GM21526 (cell line): Measurements from ENCODE around the gene HS3ST4.

Source experiments
- ATAC-seq: cut with Tn5 transposase; IDR thresholded peaks from one replicate; pipeline ENCODE4 v1.9.1; 2021; ENCODE audit warnings: moderate library complexity; ENCODE audit not compliant: unreplicated experiment, low FRiP score

HS3ST4 gene

GRCh38 chr16:26155221-26155620, 463.5 kb downstream of the HS3ST4 start:
- no peak for ATAC-seq

DNA sequence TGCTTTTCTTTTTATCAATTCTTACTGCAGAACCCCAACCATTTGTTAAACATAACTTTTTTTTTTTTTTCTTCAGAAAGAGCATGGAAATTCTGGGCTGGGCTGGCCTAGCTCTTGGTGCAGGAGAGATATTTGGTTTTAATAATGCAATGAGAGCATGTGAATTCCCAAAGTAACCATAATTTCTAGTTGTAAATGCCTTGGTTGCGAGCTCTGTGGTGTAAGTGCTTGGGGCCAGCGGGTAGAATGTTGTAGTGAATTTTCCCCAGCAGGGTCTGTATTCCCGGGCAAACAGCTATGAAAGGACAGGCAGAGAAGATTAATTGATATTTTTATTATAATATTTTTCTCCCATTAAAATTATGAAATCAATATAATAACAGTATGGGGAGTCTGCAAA, 465.6 kb downstream of the HS3ST4 start:
- no peak for ATAC-seq

GRCh38 chr16:26158142-26158759, 466.5 kb downstream of the HS3ST4 start:
- no peak for ATAC-seq

DNA sequence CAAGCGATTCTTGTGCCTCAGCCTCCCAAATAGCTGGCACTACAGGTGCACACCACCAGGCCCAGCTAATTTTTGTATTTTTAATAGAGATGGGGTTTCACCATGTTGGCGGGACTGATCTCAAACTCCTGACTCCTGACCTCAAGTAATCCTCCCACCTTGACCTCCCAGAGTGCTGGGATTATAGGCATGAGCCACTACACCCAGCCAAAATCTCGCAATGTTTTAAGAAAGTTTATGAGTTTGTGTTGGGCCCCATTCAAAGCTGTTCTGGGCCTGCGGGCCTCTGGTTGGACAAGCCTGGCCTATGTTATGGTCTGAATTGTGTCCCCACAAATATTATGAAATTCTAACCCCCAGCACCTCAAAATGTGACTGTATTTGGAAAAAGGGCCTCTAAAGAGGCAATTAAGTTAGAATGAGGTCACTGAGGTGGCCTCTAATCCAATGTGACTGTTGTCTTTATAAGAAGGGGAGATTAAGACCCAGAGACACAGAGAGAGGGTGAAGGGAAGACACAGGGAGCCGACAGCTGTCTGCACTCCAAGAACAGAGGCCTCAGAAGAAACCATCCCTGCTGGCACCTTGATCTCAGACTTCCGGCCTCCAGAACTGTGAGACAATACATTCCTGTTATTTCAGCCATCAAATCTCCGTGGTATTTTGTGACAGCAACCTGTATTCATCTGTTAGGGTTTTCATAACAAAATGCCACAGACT, 469.9 kb downstream of the HS3ST4 start:
- no peak for ATAC-seq

DNA sequence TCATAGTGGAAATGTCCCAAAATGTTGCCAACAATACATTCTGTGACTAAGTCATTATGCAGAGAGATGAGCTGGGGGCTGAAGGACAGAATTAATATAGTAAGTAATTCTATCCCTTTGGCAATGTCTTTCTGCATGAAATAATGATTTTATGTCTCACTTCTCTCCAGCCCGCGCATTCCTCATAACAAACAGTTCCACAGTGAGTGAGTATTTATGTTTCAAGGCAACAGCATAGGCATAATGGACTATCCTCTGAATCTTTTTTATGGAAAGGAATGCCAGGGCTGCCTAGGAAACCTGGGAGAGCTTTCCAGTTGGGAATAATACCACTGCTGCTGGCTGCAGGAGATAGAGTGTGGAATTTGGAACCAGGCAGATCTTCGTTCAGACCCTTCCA, 477.7 kb downstream of the HS3ST4 start:
- ATAC-seq = no peak

DNA sequence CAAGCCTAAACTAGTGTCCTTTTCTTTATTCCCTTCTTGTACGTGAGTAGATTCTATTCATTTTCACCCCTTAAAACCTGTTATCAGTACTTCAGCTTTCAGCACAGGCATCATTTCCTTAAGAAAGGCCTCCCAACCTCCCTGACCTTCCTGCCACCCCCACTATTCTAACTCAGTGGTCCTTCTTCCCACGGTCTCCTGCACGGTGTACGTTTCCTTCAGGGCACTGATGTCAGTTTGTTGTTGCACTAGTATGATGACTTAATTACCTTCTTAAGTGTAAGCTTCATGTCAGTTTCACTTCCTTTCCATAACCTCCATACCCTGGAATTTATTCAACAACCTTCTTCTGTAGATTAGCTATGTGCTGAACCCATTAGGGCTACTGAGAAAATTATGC, 484.2 kb downstream of the HS3ST4 start:
- no peak for ATAC-seq

- no peak for ATAC-seq
Observed at GRCh38 chr16:26177438-26177837, 485.7 kb downstream of the HS3ST4 start.

DNA sequence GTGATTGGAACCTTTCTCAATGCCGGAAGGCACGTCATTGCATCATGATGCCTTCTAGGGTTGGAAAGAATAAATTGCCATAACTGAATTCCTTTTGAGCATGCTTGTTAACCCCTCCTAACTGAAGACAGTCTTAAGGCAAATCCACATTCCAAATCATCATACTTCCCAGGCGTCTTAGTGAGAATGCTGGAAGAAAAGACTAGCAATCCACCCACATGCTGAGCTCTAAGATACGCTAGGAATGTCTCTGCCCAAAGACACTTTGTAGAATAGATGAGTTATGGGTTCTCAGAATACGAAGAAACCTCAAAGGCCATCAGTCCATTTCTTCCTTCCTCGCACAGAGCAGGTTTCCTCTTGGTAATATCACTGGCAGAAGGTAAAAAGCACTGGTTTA, 486.5 kb downstream of the HS3ST4 start:
- no peak for ATAC-seq

DNA sequence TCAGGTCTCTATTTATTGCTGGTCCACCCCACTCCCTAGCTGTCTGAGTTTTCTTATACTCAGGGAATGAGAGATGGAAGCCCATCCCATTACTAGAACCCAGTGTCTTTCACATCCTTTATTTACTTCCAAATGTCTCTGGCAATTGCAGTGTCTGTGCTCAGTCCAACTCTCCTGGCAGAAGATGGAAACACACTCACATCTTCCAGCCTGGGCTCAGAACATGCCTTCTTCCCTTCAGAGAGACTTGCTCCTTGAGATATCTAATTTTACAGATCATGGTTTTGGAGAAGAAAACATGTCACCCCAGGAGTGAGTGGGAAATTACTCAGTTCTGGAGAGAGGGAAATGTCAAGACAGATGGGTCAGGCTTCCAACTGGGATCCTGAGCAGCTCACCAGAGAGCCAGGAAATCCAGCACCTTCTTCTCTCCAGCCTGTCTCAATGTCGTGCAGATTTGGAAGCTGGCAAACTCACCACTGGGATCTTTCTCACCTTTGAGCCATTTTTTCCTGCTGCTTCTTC, 494.4 kb downstream of the HS3ST4 start:
- ATAC-seq = no peak
